CD14-positive monocyte (primary cell): Measurements from ENCODE around the gene RAB11FIP4. TPM values are rescaled to one million over a fixed set of nuclear protein-coding genes. Genes with fewer than 3 reads are reported as not detected.

ENCODE experiments used
- DNase-seq, 3 donors: peaks; one replicate each; pipeline ENCODE4 v3.0.0-alpha.2; 2011 to 2022
- H2AFZ ChIP-seq: 2 replicates; pipeline ENCODE4 v1.6.0; 2012; ENCODE audit warnings: mild to moderate bottlenecking, low read depth, low read length, inconsistent platforms; ENCODE audit not compliant: insufficient read depth, poor library complexity, severe bottlenecking
- H3K27ac ChIP-seq, 2 donors: 1 replicate in 1 of 2; 2 replicates in 1 of 2; pipeline ENCODE4 v1.5.1; 2012 to 2013; ENCODE audit warnings: low read length in 2 of 2, control low read depth in 1 of 2, inconsistent platforms in 1 of 2, low read depth in 1 of 2, mild to moderate bottlenecking in 1 of 2
- H3K27me3 ChIP-seq, 2 donors: one replicate each; pipeline versions ENCODE4 v1.6.0 to v1.6.1; 2011 to 2013; ENCODE audit warnings: low read length in 2 of 2; ENCODE audit not compliant: control insufficient read depth in 2 of 2, insufficient read depth in 2 of 2
- H3K36me3 ChIP-seq, 2 donors: replicated peaks in 1 of 2; 1 replicate in 1 of 2; 2 replicates in 1 of 2; pipeline versions ENCODE4 v1.5.1 to v1.6.1; 2012 to 2013; ENCODE audit warnings: low read length in 2 of 2, control low read depth in 1 of 2, inconsistent platforms in 1 of 2, mild to moderate bottlenecking in 1 of 2; ENCODE audit not compliant: insufficient read depth in 2 of 2, control insufficient read depth in 1 of 2
- H3K4me1 ChIP-seq, 2 donors: 1 replicate in 1 of 2; 2 replicates in 1 of 2; pipeline versions ENCODE4 v1.5.1 to v1.6.1; 2012 to 2013; ENCODE audit warnings: low read length in 2 of 2, control low read depth in 1 of 2, inconsistent platforms in 1 of 2, mild to moderate bottlenecking in 1 of 2, moderate library complexity in 1 of 2; ENCODE audit not compliant: insufficient read depth in 2 of 2, control insufficient read depth in 1 of 2
- H3K4me2 ChIP-seq: replicated peaks from 2 replicates; pipeline ENCODE3; 2012; ENCODE audit warnings: low read length, moderate library complexity, mild to moderate bottlenecking; ENCODE audit not compliant: poor library complexity, severe bottlenecking; ENCODE audit errors: extremely low read depth
- H3K4me3 ChIP-seq, 3 experiments: fragments of 200-600 bp in 1 of 3; sonication (generic) in 1 of 3; replicated peaks in 1 of 3; 1 replicate in 2 of 3; 2 replicates in 1 of 3; pipeline ENCODE4 v1.5.1; 2011 to 2013; ENCODE audit warnings: low read length in 3 of 3, mild to moderate bottlenecking in 3 of 3, control low read depth in 2 of 3, low read depth in 2 of 3, inconsistent platforms in 1 of 3, moderate library complexity in 1 of 3
- H3K79me2 ChIP-seq: 2 replicates; pipeline ENCODE4 v1.6.0; 2012; ENCODE audit warnings: mild to moderate bottlenecking, control low read depth, inconsistent platforms, low read length, moderate library complexity; ENCODE audit not compliant: insufficient read depth
- H3K9ac ChIP-seq: 2 replicates; pipeline ENCODE4 v1.6.0; 2017; ENCODE audit warnings: low read length, mild to moderate bottlenecking; ENCODE audit not compliant: insufficient read depth, poor library complexity, severe bottlenecking
- H3K9me3 ChIP-seq, 2 donors: replicated peaks in 1 of 2; 1 replicate in 1 of 2; 2 replicates in 1 of 2; pipeline versions ENCODE4 v1.5.1 to v1.6.1; 2012 to 2013; ENCODE audit warnings: low read length in 2 of 2, control low read depth in 1 of 2; ENCODE audit not compliant: control insufficient read depth in 1 of 2, insufficient read depth in 1 of 2
- H4K20me1 ChIP-seq: 2 replicates; pipeline ENCODE4 v1.6.0; 2012; ENCODE audit warnings: mild to moderate bottlenecking, low read length, control low read depth, moderate library complexity; ENCODE audit not compliant: insufficient read depth
- H3K27ac Mint-ChIP-seq, 7 donors: one replicate each; pipeline ENCODE4 v1.8.0; 2020; ENCODE audit warnings: mild to moderate bottlenecking in 7 of 7, mixed read lengths in 7 of 7, moderate library complexity in 6 of 7, inconsistent platforms in 2 of 7
- H3K27me3 Mint-ChIP-seq, 3 donors: one replicate each; pipeline ENCODE4 v1.8.0; 2021 to 2022; ENCODE audit warnings: low read depth in 3 of 3, mild to moderate bottlenecking in 3 of 3, mixed read lengths in 3 of 3, moderate library complexity in 3 of 3, inconsistent platforms in 1 of 3
- H3K36me3 Mint-ChIP-seq, 2 donors: one replicate each; pipeline ENCODE4 v1.8.0; 2020; ENCODE audit warnings: mixed read lengths in 2 of 2, inconsistent platforms in 1 of 2, mild to moderate bottlenecking in 1 of 2
- H3K4me1 Mint-ChIP-seq: one replicate; pipeline ENCODE4 v1.8.0; 2020; ENCODE audit warnings: mild to moderate bottlenecking, mixed read lengths
- H3K4me3 Mint-ChIP-seq, 2 donors: one replicate each; pipeline ENCODE4 v1.8.0; 2020; ENCODE audit warnings: mild to moderate bottlenecking in 2 of 2, mixed read lengths in 2 of 2, moderate library complexity in 1 of 2
- H3K9me3 Mint-ChIP-seq, 7 donors: one replicate each; pipeline ENCODE4 v1.8.0; 2020 to 2022; ENCODE audit warnings: mixed read lengths in 7 of 7, mild to moderate bottlenecking in 6 of 7, moderate library complexity in 6 of 7, inconsistent platforms in 2 of 7
- CTCF ChIP-seq: fragments of 200-600 bp; IDR thresholded peaks from one replicate; pipeline ENCODE4 v1.8.0; 2022; ENCODE audit warnings: antibody characterized with exemption, mild to moderate bottlenecking
- WGBS: methylation state at CpG from one replicate; pipeline ENCODE4 v1.1.5; 2013; ENCODE audit warnings: missing lambda C conversion rate; ENCODE audit not compliant: insufficient coverage; 5-methylcytosine and 5-hydroxymethylcytosine counted together
- intact Hi-C, 2 donors: fragments of 100-400 bp; cut with micrococcal nuclease; formaldehyde crosslinking; loops; one replicate each; pipeline versions ENCODE4 v1.15.0 to v1.15.1; 2023
- polyA plus RNA-seq, 3 donors: library from polyadenylated mRNA; depleted of rRNA in 1 of 3; unstranded in 2 of 3; stranded (reverse) in 1 of 3; fragments of 300-500 nt in 2 of 3; fragments of >200 nt in 1 of 3; fragmentation: Illumina TruSeq in 2 of 3; gene quantifications; 1 replicate in 2 of 3; 2 replicates in 1 of 3; pipeline ENCODE4 v1.2.3, GENCODE V29; 2012 to 2021

Gene RAB11FIP4
- polyA plus RNA-seq, 3 donors = 10.4 to 21.9 (median 16.2) TPM

- no peak overlapping the region for H2AFZ ChIP-seq
- H3K36me3 ChIP-seq = no peaks in the 10 kb centered on the region
- H3K9me3 ChIP-seq = no peaks in the 10 kb centered on the region
- peaks cover 31% of the 10 kb centered on the region for H3K4me1 Mint-ChIP-seq
- no peak for TF ChIP-seq CTCF
- intact Hi-C loops = no loop called here
- H3K27ac ChIP-seq = no peak overlapping the region
- H3K27me3 Mint-ChIP-seq = peaks cover 0 to 2% (median 0%) of the 10 kb centered on the region in 3 donors
- no peak overlapping the region for H3K9ac ChIP-seq
- WGBS = 93% methylated on average over 14 of the region's 15 CpGs
- no peak overlapping the region for H3K27ac Mint-ChIP-seq
- H3K79me2 ChIP-seq = no peaks in the 10 kb centered on the region
- H3K4me2 ChIP-seq = no peak overlapping the region
- H3K36me3 Mint-ChIP-seq = peaks cover 0 to 15% of the 10 kb centered on the region in 2 donors
- H3K4me3 ChIP-seq = no peak overlapping the region
- peaks cover 78% of the 10 kb centered on the region for H4K20me1 ChIP-seq
- H3K4me1 ChIP-seq = peaks cover 27 to 34% of the 10 kb centered on the region in 2 donors
- no peaks in the 10 kb centered on the region for H3K27me3 ChIP-seq
- no peak for DNase-seq
- H3K4me3 Mint-ChIP-seq = no peak overlapping the region
- H3K9me3 Mint-ChIP-seq = peaks cover 0 to 6% (median 0%) of the 10 kb centered on the region in 7 donors
Measured at GRCh38 chr17:31512104-31512740, 120.7 kb downstream of the RAB11FIP4 start.

GRCh38 chr17:31512796-31513195 lies 121.3 kb downstream of the RAB11FIP4 start:
- Histone ChIP-seq H3K9ac (no peak overlapping the region), H3K4me1 (peaks cover 27 to 33% of the 10 kb centered on the region in 2 donors), H2AFZ (no peak overlapping the region), H3K27ac (no peak overlapping the region), H3K36me3 (no peaks in the 10 kb centered on the region), H3K27me3 (no peaks in the 10 kb centered on the region), H3K4me3 (no peak overlapping the region), H3K4me2 (no peak overlapping the region), H4K20me1 (peaks cover 84% of the 10 kb centered on the region), H3K79me2 (no peaks in the 10 kb centered on the region), H3K9me3 (no peaks in the 10 kb centered on the region)
- no peak for TF ChIP-seq CTCF
- Mint-ChIP-seq H3K27ac (no peak overlapping the region), H3K27me3 (peaks cover 0 to 2% (median 0%) of the 10 kb centered on the region in 3 donors), H3K4me3 (no peak overlapping the region), H3K9me3 (peaks cover 0 to 6% (median 0%) of the 10 kb centered on the region in 7 donors), H3K4me1 (peaks cover 31% of the 10 kb centered on the region), H3K36me3 (peaks cover 0 to 19% of the 10 kb centered on the region in 2 donors)
- intact Hi-C loops = no loop called here
- no peak for DNase-seq
- WGBS = 97% methylated on average over 4 of the region's 12 CpGs
